NCI-H1048 (cell line): ENCODE results near the gene B3GNT3.
"Not testable (repeated sequence)": the region's sequence is repeated elsewhere in the genome, so short reads cannot be mapped to it uniquely, and the experiment has no call there.

Source experiments
- DNase-seq: peaks from one replicate; lab custom pipeline; 2025; lab: John Stamatoyannopoulos, UW

B3GNT3 gene

DNA sequence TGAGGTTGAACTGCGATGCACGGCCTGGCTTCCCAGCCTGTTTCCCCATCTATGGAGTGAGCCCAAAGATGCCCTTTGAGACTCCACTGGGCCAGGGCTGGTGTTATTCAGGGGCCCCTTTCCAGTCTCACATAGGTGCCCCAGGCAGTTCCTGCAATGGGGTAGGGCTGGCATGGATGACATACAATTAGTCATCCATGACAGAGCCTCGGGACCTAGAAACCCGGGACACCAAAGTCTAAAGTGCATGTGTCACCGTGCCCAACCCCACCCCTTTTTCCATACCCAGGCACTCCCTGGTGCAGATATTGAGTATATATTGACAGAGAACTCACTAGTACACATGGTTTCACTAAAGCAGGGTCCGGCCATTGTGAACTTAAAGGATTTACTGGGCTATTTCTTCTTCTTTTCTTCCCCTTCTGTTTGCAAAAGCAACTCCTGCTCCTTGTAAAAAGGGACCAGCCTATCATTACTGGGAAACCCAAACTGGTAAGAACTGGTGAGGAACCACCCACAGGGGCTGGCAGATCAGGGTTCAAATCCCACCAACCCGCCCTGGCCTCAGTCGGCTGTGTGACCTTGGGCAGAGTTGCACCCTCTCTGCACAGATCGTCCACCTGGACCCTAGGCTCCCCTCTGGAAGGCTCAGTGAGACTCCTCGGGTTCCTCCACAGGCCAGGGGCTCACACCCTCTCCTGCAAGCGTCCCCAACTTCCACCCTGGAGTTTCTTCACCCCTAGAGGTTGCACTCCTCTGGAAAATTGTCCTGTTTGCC is 2.7 kb downstream of the B3GNT3 start:
- DNase-seq: no peak

GRCh38 chr19:17798599-17798998 is 3.7 kb downstream of the B3GNT3 start:
- not testable (repeated sequence) for DNase-seq

GRCh38 chr19:17802137-17802858 is 7.4 kb downstream of the B3GNT3 start:
- no peak for DNase-seq

GRCh38 chr19:17803264-17803896 is 8.4 kb downstream of the B3GNT3 start:
- DNase-seq: no peak

DNA sequence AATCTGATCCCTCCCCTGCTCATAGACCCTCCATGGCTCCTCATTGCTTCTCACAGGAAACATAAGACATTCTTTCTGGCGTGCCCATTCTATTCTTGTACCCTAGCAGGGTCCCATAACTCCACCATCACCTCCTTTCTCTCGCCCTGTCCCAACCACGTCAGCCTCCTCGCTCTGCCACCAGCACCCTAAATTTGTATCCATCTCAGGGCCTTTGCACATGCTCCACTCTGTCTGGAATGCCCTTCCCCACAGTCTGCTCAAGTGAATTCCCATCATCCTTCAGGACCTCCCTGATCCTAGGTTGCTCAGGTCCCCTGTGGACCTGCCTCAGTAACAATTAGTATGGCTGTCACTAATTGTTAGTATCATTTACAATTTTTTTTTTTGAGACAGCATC is 10.5 kb downstream of the B3GNT3 start:
- no peak for DNase-seq

GRCh38 chr19:17806945-17807344 is 12.0 kb downstream of the B3GNT3 start:
- DNase-seq: no peak

GRCh38 chr19:17807731-17808316 is 12.9 kb downstream of the B3GNT3 start:
- DNase-seq: no peak

- no peak for DNase-seq
These were observed 16.2 kb downstream of the B3GNT3 start for GRCh38 chr19:17811103-17811502.

DNA sequence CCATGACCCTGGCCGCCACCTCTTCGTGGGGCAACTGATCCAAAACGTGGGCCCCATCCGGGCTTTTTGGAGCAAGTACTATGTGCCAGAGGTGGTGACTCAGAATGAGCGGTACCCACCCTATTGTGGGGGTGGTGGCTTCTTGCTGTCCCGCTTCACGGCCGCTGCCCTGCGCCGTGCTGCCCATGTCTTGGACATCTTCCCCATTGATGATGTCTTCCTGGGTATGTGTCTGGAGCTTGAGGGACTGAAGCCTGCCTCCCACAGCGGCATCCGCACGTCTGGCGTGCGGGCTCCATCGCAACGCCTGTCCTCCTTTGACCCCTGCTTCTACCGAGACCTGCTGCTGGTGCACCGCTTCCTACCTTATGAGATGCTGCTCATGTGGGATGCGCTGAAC is 16.7 kb downstream of the B3GNT3 start:
- DNase-seq: no peak

DNA sequence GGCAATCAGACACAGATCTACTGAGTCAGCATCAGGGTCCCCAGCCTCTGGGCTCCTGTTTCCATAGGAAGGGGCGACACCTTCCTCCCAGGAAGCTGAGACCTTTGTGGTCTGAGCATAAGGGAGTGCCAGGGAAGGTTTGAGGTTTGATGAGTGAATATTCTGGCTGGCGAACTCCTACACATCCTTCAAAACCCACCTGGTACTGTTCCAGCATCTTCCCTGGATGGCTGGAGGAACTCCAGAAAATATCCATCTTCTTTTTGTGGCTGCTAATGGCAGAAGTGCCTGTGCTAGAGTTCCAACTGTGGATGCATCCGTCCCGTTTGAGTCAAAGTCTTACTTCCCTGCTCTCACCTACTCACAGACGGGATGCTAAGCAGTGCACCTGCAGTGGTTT is 17.2 kb downstream of the B3GNT3 start:
- no peak for DNase-seq

DNA sequence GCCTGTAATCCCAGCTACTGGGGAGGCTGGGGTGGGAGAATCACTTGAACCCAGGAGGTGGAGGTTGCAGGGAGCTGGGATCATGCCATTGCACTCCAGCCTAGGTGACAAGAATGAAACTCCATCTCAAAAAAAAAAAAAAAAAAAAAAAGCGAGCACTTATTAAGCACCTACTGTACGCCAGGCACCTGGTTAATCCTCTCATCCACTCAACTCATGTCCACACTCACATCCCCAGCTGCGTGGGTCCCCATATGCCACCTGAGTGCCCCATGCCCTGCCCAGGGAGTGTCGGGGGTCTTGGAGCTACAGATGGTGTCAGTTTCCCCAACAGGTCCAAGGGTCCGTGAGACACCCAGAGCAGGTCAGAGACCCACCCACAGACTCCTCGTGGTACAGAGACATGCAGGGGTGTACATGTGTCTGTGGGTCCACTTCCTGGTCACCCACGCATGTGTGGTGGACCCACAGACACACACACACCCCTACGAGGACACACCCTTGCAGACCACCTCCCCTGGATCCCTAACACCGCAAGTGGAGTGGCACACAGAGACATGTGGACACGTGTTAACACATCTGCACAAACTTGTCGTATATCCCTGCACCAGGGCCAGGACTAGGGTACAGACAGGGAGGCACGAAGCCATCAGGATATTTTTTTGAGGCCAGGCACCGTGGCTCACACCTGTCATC is 22.9 kb downstream of the B3GNT3 start:
- no peak for DNase-seq

GRCh38 chr19:17821190-17821589 is 26.3 kb downstream of the B3GNT3 start, which contains the start of gene INSL3:
Gene INSL3, minus strand, starts transcription at chr19:17821519. Its CDS starts 13 bp downstream, at chr19:17821506.
- DNase-seq: no peak

- DNase-seq: no peak
These were observed 29.4 kb downstream of the B3GNT3 start for GRCh38 chr19:17824339-17824738.

GRCh38 chr19:17826508-17827056 is 31.6 kb downstream of the B3GNT3 start:
- DNase-seq: no peak

- no peak for DNase-seq
These were observed 35.1 kb downstream of the B3GNT3 start for GRCh38 chr19:17829855-17830566.

DNA sequence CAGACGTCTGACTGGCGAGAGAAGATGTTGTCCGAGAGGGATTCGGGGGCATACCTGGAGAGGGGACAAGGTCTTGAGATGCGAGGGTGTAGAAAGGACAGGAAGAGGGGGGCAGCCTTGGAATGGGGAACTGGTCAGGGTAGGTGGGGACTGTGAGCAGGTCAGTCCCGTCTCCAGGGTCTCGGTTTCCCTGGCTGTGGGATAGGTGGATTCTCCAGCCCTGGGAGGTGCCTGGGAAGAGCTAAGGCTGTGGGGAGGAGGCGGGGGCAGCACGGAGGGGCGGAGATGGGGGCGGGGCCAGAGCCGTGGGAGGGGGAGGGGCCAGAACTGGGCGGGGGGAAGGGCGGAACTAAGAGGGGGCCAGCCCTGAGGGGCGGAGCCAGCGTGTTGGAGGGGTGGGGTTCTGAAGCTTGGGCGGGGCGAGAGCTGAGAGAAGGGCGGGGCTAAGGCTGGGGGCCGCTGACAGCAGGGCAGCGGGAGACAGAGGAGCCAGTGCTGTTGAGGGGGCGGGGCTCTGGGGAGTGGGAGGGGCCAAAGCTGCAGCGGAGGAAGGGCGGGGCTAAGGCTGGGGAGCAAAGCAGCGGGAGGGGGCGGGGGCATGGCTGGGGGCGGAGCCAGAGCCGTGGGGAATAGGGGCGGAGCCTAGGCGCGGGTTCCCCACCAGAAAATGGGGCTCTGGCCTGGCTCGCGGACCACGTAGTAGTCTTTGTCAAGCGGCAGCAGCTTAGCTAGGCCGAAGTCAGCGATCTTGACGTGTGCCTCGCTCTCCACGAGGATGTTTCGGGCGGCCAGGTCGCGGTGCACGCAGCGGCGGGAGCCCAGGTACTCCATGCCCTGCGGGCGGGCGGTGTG is 35.9 kb downstream of the B3GNT3 start:
- DNase-seq: peak; percentile 63

- no peak for DNase-seq
These were observed 36.5 kb downstream of the B3GNT3 start for GRCh38 chr19:17831419-17831888.

DNA sequence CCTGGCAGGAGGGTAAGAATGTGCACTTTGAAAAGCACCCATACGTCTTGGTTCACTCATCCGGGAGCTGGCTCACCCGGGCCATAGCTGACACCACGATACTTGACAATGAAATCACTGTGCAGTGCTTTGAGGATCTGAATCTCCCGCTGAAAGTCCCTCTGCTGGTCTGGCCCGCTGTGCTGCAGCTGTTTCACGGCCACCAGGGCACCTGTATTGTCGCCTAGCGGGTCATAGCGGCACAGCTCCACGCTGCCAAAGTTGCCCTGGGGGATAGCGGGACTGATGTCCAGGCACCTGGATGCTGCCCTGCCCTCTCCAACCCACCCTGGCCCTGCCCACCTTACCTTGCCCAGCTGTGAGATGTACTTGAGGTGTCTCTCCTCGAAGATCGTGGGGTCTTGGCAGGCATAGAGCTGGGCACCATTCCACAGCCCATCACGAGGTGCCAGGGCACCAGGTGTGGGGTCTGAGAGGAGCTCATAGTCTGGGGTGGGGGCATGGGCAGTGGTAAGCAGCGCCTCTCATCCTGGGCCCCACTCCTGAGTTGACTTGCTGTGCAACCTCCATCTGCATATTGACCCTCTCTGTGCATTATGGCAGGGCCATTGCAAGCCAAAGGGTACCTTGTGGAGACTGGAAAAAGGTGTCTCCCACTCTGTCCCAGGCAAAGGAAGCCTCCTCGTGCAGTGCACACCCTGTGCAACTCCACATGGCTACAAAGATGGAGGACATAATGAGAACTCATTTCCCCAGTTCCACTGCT is 37.7 kb downstream of the B3GNT3 start:
- no peak for DNase-seq
